Dendritic cell treated with granulocyte-macrophage colony-stimulating factor and Interleukin-4, amounts not matched to agents 40 ng/mL and 50 ng/mL, for 4 days (primary cell): ENCODE data around the gene AHNAK.
"Not testable (repeated sequence)": the region's sequence is repeated elsewhere in the genome, so short reads cannot be mapped to it uniquely, and the experiment has no call there.

Experiments
- H3K27ac Mint-ChIP-seq: one replicate; pipeline ENCODE4 v1.8.0; 2022; ENCODE audit warnings: mild to moderate bottlenecking, mixed read lengths
- H3K27me3 Mint-ChIP-seq: one replicate; pipeline ENCODE4 v1.8.0; 2022; ENCODE audit warnings: mild to moderate bottlenecking, mixed read lengths
- H3K36me3 Mint-ChIP-seq: one replicate; pipeline ENCODE4 v1.8.0; 2022; ENCODE audit warnings: low read depth, mixed read lengths
- H3K4me1 Mint-ChIP-seq: one replicate; pipeline ENCODE4 v1.8.0; 2022; ENCODE audit warnings: low read depth, mixed read lengths
- H3K4me3 Mint-ChIP-seq: one replicate; pipeline ENCODE4 v1.8.0; 2022; ENCODE audit warnings: mild to moderate bottlenecking, moderate library complexity, mixed read lengths
- H3K9me3 Mint-ChIP-seq: one replicate; pipeline ENCODE4 v1.8.0; 2022; ENCODE audit warnings: mixed read lengths
- intact Hi-C: fragments of 100-400 bp; cut with micrococcal nuclease; formaldehyde crosslinking; loops from one replicate; pipeline ENCODE4 v1.15.0; 2022

The AHNAK gene

GRCh38 chr11:62392506-62392905, 154.1 kb downstream of the AHNAK start:
- intact Hi-C loops: loop anchor here (10.0 kb wide), 1 partner anchor 302 kb away; no protein-coding TSS in a partner anchor
- Mint-ChIP-seq H3K9me3 (no peaks in the 10 kb centered on the region), H3K36me3 (peaks cover 17% of the 10 kb centered on the region), H3K27me3 (no peaks in the 10 kb centered on the region), H3K4me1 (peaks cover 25% of the 10 kb centered on the region), H3K4me3 (no peak overlapping the region), H3K27ac (no peak overlapping the region)

- peaks cover 22% of the 10 kb centered on the region for H3K4me1 Mint-ChIP-seq
- no peak overlapping the region for H3K27ac Mint-ChIP-seq
- no peak overlapping the region for H3K4me3 Mint-ChIP-seq
- H3K9me3 Mint-ChIP-seq: no peaks in the 10 kb centered on the region
- H3K36me3 Mint-ChIP-seq: peaks cover 17% of the 10 kb centered on the region
- intact Hi-C loops: loop anchor here (10.0 kb wide), 1 partner anchor 303 kb away; no protein-coding TSS in a partner anchor
- no peaks in the 10 kb centered on the region for H3K27me3 Mint-ChIP-seq
These were observed 154.8 kb downstream of the AHNAK start for GRCh38 chr11:62391642-62392425.

GRCh38 chr11:62390722-62391121, 155.9 kb downstream of the AHNAK start:
- intact Hi-C loops: loop anchor here (10.0 kb wide), 1 partner anchor 304 kb away; no protein-coding TSS in a partner anchor
- no peak overlapping the region for H3K4me3 Mint-ChIP-seq

GRCh38 chr11:62390237-62390636, 156.4 kb downstream of the AHNAK start:
- Mint-ChIP-seq H3K9me3 (no peaks in the 10 kb centered on the region), H3K36me3 (peaks cover 17% of the 10 kb centered on the region), H3K27me3 (no peaks in the 10 kb centered on the region), H3K4me3 (no peak overlapping the region), H3K27ac (no peak overlapping the region), H3K4me1 (peaks cover 9% of the 10 kb centered on the region)
- intact Hi-C loops: loop anchor here (10.0 kb wide), 1 partner anchor 305 kb away; no protein-coding TSS in a partner anchor

More at GRCh38 chr11:62390722-62391121, 155.9 kb downstream of the AHNAK start:
- Mint-ChIP-seq H3K27ac (no peak overlapping the region), H3K36me3 (peaks cover 17% of the 10 kb centered on the region), H3K4me1 (peaks cover 11% of the 10 kb centered on the region), H3K27me3 (no peaks in the 10 kb centered on the region), H3K9me3 (no peaks in the 10 kb centered on the region)

GRCh38 chr11:62388999-62389398, 157.6 kb downstream of the AHNAK start:
- intact Hi-C loops: no loop called here
- H3K4me1 Mint-ChIP-seq: no peaks in the 10 kb centered on the region

GRCh38 chr11:62387381-62387780, 159.2 kb downstream of the AHNAK start:
- Mint-ChIP-seq H3K4me1 (no peaks in the 10 kb centered on the region), H3K27me3 (no peaks in the 10 kb centered on the region), H3K27ac (no peak overlapping the region), H3K4me3 (no peak overlapping the region), H3K36me3 (peaks cover 14% of the 10 kb centered on the region), H3K9me3 (no peaks in the 10 kb centered on the region)
- intact Hi-C loops: no loop called here

More at GRCh38 chr11:62388999-62389398, 157.6 kb downstream of the AHNAK start:
- Mint-ChIP-seq H3K27ac (no peak overlapping the region), H3K36me3 (peaks cover 17% of the 10 kb centered on the region), H3K27me3 (no peaks in the 10 kb centered on the region), H3K9me3 (no peaks in the 10 kb centered on the region), H3K4me3 (no peak overlapping the region)

- H3K27me3 Mint-ChIP-seq, H3K27ac Mint-ChIP-seq, H3K36me3 Mint-ChIP-seq, H3K4me1 Mint-ChIP-seq, H3K9me3 Mint-ChIP-seq, intact Hi-C loops, H3K4me3 Mint-ChIP-seq: not testable (repeated sequence)
These were observed 160.5 kb downstream of the AHNAK start for GRCh38 chr11:62386083-62386482.

GRCh38 chr11:62383822-62384221, 162.8 kb downstream of the AHNAK start:
- Mint-ChIP-seq H3K4me1 (peaks cover 8% of the 10 kb centered on the region), H3K4me3 (no peak overlapping the region), H3K27ac (no peak overlapping the region), H3K9me3 (no peaks in the 10 kb centered on the region), H3K36me3 (no peaks in the 10 kb centered on the region), H3K27me3 (no peaks in the 10 kb centered on the region)
- intact Hi-C loops: no loop called here
